ENCODE measurements around the gene GATAD1. TPM values are rescaled to one million over a fixed set of nuclear protein-coding genes. Genes with fewer than 3 reads are reported as not detected.

GATAD1 gene
- total and polyA plus RNA-seq, 2 of the 8 experiments (the other 6 are each of a cell fraction or from before 2014, with no cell fraction given) = 17.1 to 34.7 TPM

- no peaks in the 10 kb centered on the region for H3K27me3 ChIP-seq (replicated peaks in 1 of 4; ENCODE audit: control insufficient read depth in 3 of 4, extremely low read depth in 1 of 4, insufficient read depth in 3 of 4, low read length in 3 of 4)
- H3K36me3 ChIP-seq (ENCODE audit: control insufficient read depth in 2 of 4, insufficient read depth in 4 of 4, low read length in 3 of 4) = peaks cover 7 to 45% (median 33%) of the 10 kb centered on the region in 4 experiments
- H4K8ac ChIP-seq (ENCODE audit: extremely low read depth, insufficient read depth, low read length) = no peak overlapping the region
- CTCF ChIA-PET (ENCODE audit: partially characterized antibody) = interaction anchor here (0.6 to 6.4 kb wide), 18 partner anchors 10 to 478 kb away, joined by 3 to 159 read pairs (median 6); partner anchors contain the start of genes ANKIB1, CYP51A1 and KRIT1
- H2BK120ac ChIP-seq (replicated peaks; ENCODE audit: low read depth, low read length) = no peak overlapping the region
- no peaks in the 10 kb centered on the region for H3K4me1 ChIP-seq (replicated peaks in 1 of 4; ENCODE audit: control insufficient read depth in 3 of 4, insufficient read depth in 4 of 4, low read length in 3 of 4)
- H3K79me2 ChIP-seq (ENCODE audit: control insufficient read depth in 1 of 2, insufficient read depth in 2 of 2, low read length in 2 of 2) = peaks cover 0 to 21% of the 10 kb centered on the region in 2 experiments; a peak in 2 of 4 replicates
- H3K4ac ChIP-seq (replicated peaks; ENCODE audit: insufficient read length, low read depth, low read length) = peak overlapping the region; percentile 69
- no peak overlapping the region for H4K91ac ChIP-seq (replicated peaks; ENCODE audit: insufficient read length, low read length)
- no peak overlapping the region for H2BK15ac ChIP-seq (ENCODE audit: low read length)
- H2AK5ac ChIP-seq (ENCODE audit: low read depth, low read length) = no peak overlapping the region
- peak overlapping the region; percentile 67 to 94 (median 89) for H3K4me3 ChIP-seq (ENCODE audit: extremely low read depth in 1 of 4, insufficient read depth in 2 of 4, low read depth in 3 of 4, low read length in 4 of 4)
- POLR2A ChIA-PET (ENCODE audit: partially characterized antibody) = interaction anchor here (0.6 to 3.1 kb wide), 15 partner anchors 9 to 1886 kb away, joined by 3 to 34 read pairs (median 4); partner anchors contain the start of genes CYP51A1, PEX1 and RBM48
- H3K14ac ChIP-seq (ENCODE audit: insufficient read length) = no peak overlapping the region
- no peak overlapping the region for H3K23ac ChIP-seq (ENCODE audit: insufficient read length)
- peak overlapping the region; percentile 76 to 77 for H3K4me2 ChIP-seq (ENCODE audit: insufficient read depth in 1 of 2, low read depth in 2 of 2, low read length in 2 of 2)
- no peak overlapping the region for H3K56ac ChIP-seq (replicated peaks; ENCODE audit: insufficient read length, low read depth, low read length)
- H3K9ac ChIP-seq (replicated peaks in 1 of 4; ENCODE audit: extremely low read depth in 1 of 4, low read depth in 3 of 4, low read length in 3 of 4) = peak overlapping the region in 3 of 4 experiments; percentile 46 to 97 (median 97); a peak in 3 of 7 replicates
- WGBS, 2 experiments (ENCODE audit: extremely low coverage in 1 of 2, insufficient coverage in 1 of 2, insufficient read length in 1 of 2, insufficient replicate concordance in 2 of 2, low coverage in 1 of 2, low lambda C conversion rate in 2 of 2, missing lambda C conversion rate in 1 of 2) = 20% methylated on average over 11 of the region's 11 CpGs; no CpG with 5 or more reads in 1 of the 2 experiments
- no peak overlapping the region for H4K5ac ChIP-seq (ENCODE audit: insufficient read length, low read depth, low read length)
- H3K9me3 ChIP-seq (ENCODE audit: insufficient read depth in 2 of 2, low read depth in 1 of 2, low read length in 1 of 2) = no peaks in the 10 kb centered on the region
- peaks cover 3 to 5% of the 10 kb centered on the region in 2 experiments for H4K20me1 ChIP-seq (replicated peaks in 1 of 2; ENCODE audit: control insufficient read depth in 1 of 2, insufficient read depth in 2 of 2, low read length in 2 of 2)
- no peak for FAIRE-seq
- no peaks in the 10 kb centered on the region; the same call in 1 of the 2 replicates for H3K79me1 ChIP-seq (ENCODE audit: low read depth, low read length)
- H2BK5ac ChIP-seq (ENCODE audit: low read depth, low read length) = no peak overlapping the region
- no peak for DNase-seq (ENCODE audit: low read depth in 1 of 2, low spot score in 2 of 2)
- peaks cover 3% of the 10 kb centered on the region; the same call in 1 of the 2 replicates for H3K23me2 ChIP-seq (ENCODE audit: low read depth, low read length)
- H2BK12ac ChIP-seq (ENCODE audit: low read depth, low read length) = no peak overlapping the region
- 0 out of 2 replicates have a peak overlapping the region, but pooled peaks have one; percentile 81 for H3K18ac ChIP-seq (ENCODE audit: extremely low read depth, low read length)
- H3K27ac ChIP-seq (ENCODE audit: low read depth, low read length) = no peak overlapping the region
- H2AFZ ChIP-seq (ENCODE audit: low read length) = no peak overlapping the region
- no peak overlapping the region for H2BK20ac ChIP-seq (ENCODE audit: low read length)
- TF ChIP-seq TAF7 (optimal IDR thresholded peaks at IDR 0.05; ENCODE audit: borderline replicate concordance, low read depth, low read length) = no peak
- TF ChIP-seq ATF3 (IDR thresholded peaks at IDR 0.05; ENCODE audit: insufficient read depth, low read depth, low read length) = no peak
- 0 out of 2 replicates have a peak, but pooled peaks have one; percentile 59 for TF ChIP-seq ATF2 (IDR thresholded peaks at IDR 0.05; ENCODE audit: low read length)
- no peak for TF ChIP-seq KDM1A (IDR thresholded peaks at IDR 0.05; ENCODE audit: borderline replicate concordance, low read length)
- no peak for TF ChIP-seq CHD1 (IDR thresholded peaks at IDR 0.05; ENCODE audit: low read depth, low read length)
- no peak for TF ChIP-seq FOSL1 (IDR thresholded peaks at IDR 0.05; ENCODE audit: insufficient read depth, low read depth, low read length)
- no peak for TF ChIP-seq JUN (IDR thresholded peaks at IDR 0.05; ENCODE audit: low read depth, low read length)
- TF ChIP-seq POU5F1 (IDR thresholded peaks at IDR 0.05; ENCODE audit: low read depth, low read length) = no peak
- TF ChIP-seq EP300 (IDR thresholded peaks at IDR 0.05; ENCODE audit: borderline replicate concordance in 1 of 2, low read depth in 2 of 2, low read length in 2 of 2) = no peak
Observed at GRCh38 chr7:92448205-92448747, 994 bp downstream of the GATAD1 start.
